HEK293T (cell line): ENCODE results near the gene DDX24.

Experiments used
- CTBP1 ChIP-seq: fragments of 450-650 bp; IDR thresholded peaks from 2 replicates; pipeline ENCODE4 v1.6.1; 2016; ENCODE audit warnings: borderline replicate concordance
- ELF4 ChIP-seq: fragments of 450-650 bp; IDR thresholded peaks from 2 replicates; pipeline ENCODE4 v1.6.1; 2017; ENCODE audit warnings: antibody characterized with exemption
- NFRKB ChIP-seq: fragments of 450-650 bp; IDR thresholded peaks from 2 replicates; pipeline ENCODE4 v1.6.1; 2016; ENCODE audit warnings: mild to moderate bottlenecking, moderate library complexity
- TARDBP ChIP-seq: fragments of 450-650 bp; IDR thresholded peaks from 2 replicates; pipeline ENCODE4 v1.6.1; 2016

DNA sequence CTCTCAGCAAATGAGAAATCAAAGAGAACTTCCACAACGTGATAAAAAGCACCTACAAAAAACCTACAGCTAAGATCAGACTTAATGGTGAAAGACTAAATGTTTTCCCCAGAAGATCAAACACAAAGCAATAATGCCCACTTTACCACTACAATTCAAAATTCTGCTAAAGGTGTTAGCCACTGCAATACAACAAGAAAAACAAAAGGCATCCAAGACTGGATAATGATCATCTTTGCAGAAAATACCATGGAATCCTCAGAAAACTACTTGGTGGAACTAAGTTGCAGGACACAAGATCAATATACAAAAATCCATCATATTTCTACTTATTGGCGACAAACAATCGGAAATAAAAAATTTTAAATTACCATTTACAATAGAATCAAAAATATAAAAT is 6.5 kb downstream of the DDX24 start:
- TF ChIP-seq ELF4 (no peak), CTBP1 (no peak), TARDBP (no peak), NFRKB (no peak)
